SH-SY5Y (cell line): ENCODE data around the gene AXDND1.

Experiments
- GATA2 ChIP-seq: IDR thresholded peaks from 2 replicates; pipeline ENCODE4 v1.6.1; 2011; ENCODE audit warnings: mild to moderate bottlenecking, low read depth, low read length
- GATA3 ChIP-seq: IDR thresholded peaks from 2 replicates; pipeline ENCODE4 v1.6.1; 2011; ENCODE audit warnings: low read depth, mild to moderate bottlenecking, low read length, moderate library complexity

GRCh38 chr1:179351281-179351680, 14.5 kb upstream of the AXDND1 start:
- TF ChIP-seq GATA2 (no peak), GATA3 (no peak)
